HG03342 (cell line): ENCODE data around the gene GPALPP1.
"Not testable (repeated sequence)": the region's sequence is repeated elsewhere in the genome, so short reads cannot be mapped to it uniquely, and the experiment has no call there.

Experiments
- ATAC-seq: cut with Tn5 transposase; IDR thresholded peaks from one replicate; pipeline ENCODE4 v1.9.1; 2021; ENCODE audit warnings: mild to moderate bottlenecking, moderate library complexity; ENCODE audit not compliant: unreplicated experiment

The GPALPP1 gene

GRCh38 chr13:44989071-44989889, at the start of gene GPALPP1, which contains the start of gene NUFIP1:
Gene GPALPP1, plus strand, starts transcription at chr13:44989538. Its CDS starts 117 bp downstream, at chr13:44989655.
Gene NUFIP1, minus strand, starts transcription at chr13:44989471. Its CDS starts 35 bp downstream, at chr13:44989436.
- ATAC-seq, result peak; percentile 98

GRCh38 chr13:44943411-44943810, 45.9 kb upstream of the GPALPP1 start:
- ATAC-seq, result not testable (repeated sequence)

GRCh38 chr13:44951184-44951583, 38.2 kb upstream of the GPALPP1 start:
- no peak for ATAC-seq

- ATAC-seq, result no peak
Measured at GRCh38 chr13:44952671-44953070, 36.7 kb upstream of the GPALPP1 start.

- ATAC-seq, result no peak
Measured at GRCh38 chr13:44954224-44954623, 35.1 kb upstream of the GPALPP1 start.

- ATAC-seq, result no peak
Measured at GRCh38 chr13:44955406-44955805, 33.9 kb upstream of the GPALPP1 start.

GRCh38 chr13:44961997-44962396, 27.3 kb upstream of the GPALPP1 start:
- ATAC-seq, result no peak

GRCh38 chr13:44967704-44968433, 21.5 kb upstream of the GPALPP1 start:
- no peak for ATAC-seq

GRCh38 chr13:44968434-44968815, 20.9 kb upstream of the GPALPP1 start:
- ATAC-seq, result no peak

GRCh38 chr13:44969551-44970484, 19.5 kb upstream of the GPALPP1 start:
- no peak for ATAC-seq

GRCh38 chr13:44971656-44972595, 17.4 kb upstream of the GPALPP1 start:
- no peak for ATAC-seq

- no peak for ATAC-seq
Measured at GRCh38 chr13:44972956-44973581, 16.3 kb upstream of the GPALPP1 start.

GRCh38 chr13:44974056-44974793, 15.1 kb upstream of the GPALPP1 start:
- peak; percentile 58 for ATAC-seq

- ATAC-seq, result no peak
Measured at GRCh38 chr13:44976196-44976595, 13.1 kb upstream of the GPALPP1 start.

- no peak for ATAC-seq
Measured at GRCh38 chr13:44976949-44977583, 12.3 kb upstream of the GPALPP1 start.

GRCh38 chr13:44978328-44978727, 11.0 kb upstream of the GPALPP1 start:
- no peak for ATAC-seq

GRCh38 chr13:44989941-44990340, 603 bp downstream of the GPALPP1 start:
- ATAC-seq, result no peak

GRCh38 chr13:45003417-45003816, 14.1 kb downstream of the GPALPP1 start:
- ATAC-seq, result no peak
